HG03521 (cell line): ENCODE data around the gene HCN3.
"Not testable (repeated sequence)": the region's sequence is repeated elsewhere in the genome, so short reads cannot be mapped to it uniquely, and the experiment has no call there.

Experiments used
- ATAC-seq: cut with Tn5 transposase; IDR thresholded peaks from one replicate; pipeline ENCODE4 v1.9.1; 2021; ENCODE audit warnings: mild to moderate bottlenecking, moderate library complexity; ENCODE audit not compliant: unreplicated experiment

Gene HCN3

GRCh38 chr1:155328856-155329255, 51.6 kb downstream of the HCN3 start:
- ATAC-seq = not testable (repeated sequence)

GRCh38 chr1:155329980-155330598, 52.8 kb downstream of the HCN3 start:
- ATAC-seq = no peak

DNA sequence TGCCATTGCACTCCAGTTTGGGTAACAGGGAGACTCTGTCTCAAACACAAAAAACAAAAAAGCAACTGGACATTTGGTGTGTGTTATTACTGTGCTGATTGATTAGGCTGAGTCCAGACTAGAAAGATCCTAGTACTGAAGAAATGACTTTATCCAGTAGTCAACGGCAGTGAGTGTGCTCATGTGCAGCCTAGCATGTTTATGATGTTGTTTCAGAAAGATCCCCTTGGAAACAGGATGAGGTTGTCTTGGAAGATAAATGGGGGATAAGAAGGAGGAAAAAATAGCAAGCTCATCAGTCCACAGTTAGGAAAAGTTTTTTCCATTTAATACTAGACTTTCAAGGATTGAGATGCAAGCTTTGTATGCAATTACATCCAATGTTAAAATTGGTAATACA, 57.7 kb downstream of the HCN3 start:
- no peak for ATAC-seq
